Measurements from ENCODE around the gene NECAB3.

- TF ChIP-seq CTCF (IDR thresholded peaks at IDR 0.05) = no peak
- TF ChIP-seq EP300 (IDR thresholded peaks at IDR 0.05) = no peak
- no peak for TF ChIP-seq POLR2A (IDR thresholded peaks at IDR 0.05)
Observed at GRCh38 chr20:33693289-33693688, 19.1 kb upstream of the NECAB3 start.

Data from ovary (tissue), 3 donors.